ENCODE results near the gene GFRA4.

The GFRA4 gene

DNA sequence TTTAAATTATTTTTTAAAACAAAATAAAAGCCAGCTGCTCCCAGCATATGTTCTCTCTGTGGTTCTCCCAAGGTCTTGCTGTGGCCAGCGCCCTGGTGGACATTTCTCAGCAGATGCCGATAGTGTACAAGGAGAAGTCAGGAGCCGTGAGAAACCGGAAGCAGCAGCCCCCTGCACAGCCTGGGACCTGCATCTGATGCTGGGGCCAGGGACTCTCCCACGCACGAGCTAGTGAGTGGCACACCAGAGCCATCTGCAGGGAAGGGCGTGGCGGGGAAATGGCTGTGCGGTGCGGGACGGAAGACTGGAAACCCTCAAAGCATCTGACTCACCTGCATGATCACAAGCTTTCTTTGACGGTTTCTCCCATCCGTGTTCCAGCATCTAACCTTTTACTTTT, 16.5 kb downstream of the GFRA4 start:
- Histone ChIP-seq H3K4me3 (ENCODE audit: low read depth in 1 of 2, low read length in 2 of 2) (no peak overlapping the region), H3K27me3 (ENCODE audit: control insufficient read depth in 1 of 2, insufficient read depth in 2 of 2, low read length in 2 of 2) (no peaks in the 10 kb centered on the region), H3K9me3 (ENCODE audit: low read length) (no peaks in the 10 kb centered on the region), H3K4me1 (ENCODE audit: insufficient read depth, low read length) (no peaks in the 10 kb centered on the region), H3K9ac (ENCODE audit: low read length) (no peak overlapping the region), H3K27ac (ENCODE audit: low read depth, low read length) (no peak overlapping the region), H3K36me3 (ENCODE audit: insufficient read depth, low read length) (peaks cover 16% of the 10 kb centered on the region)

DNA sequence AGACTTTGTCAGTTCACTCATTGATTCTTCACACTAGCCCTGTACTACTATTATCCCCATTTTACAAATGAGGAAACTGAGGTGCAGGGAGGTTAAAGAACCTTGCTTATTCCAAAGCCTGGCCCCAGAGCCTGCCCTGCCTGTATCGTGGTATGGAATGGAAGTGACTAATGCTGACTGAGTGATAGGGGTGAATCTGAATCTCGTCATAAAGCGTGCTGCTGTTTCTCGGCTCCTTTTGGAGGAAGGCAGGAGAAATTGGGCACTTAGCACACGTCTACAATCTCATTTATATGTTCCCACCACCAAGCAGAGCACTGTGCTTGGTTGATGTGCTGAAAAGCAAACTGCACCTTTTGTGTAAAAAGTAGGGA, 17.1 kb downstream of the GFRA4 start:
- Histone ChIP-seq H3K9me3 (ENCODE audit: low read length) (no peaks in the 10 kb centered on the region), H3K4me1 (ENCODE audit: insufficient read depth, low read length) (no peaks in the 10 kb centered on the region), H3K27me3 (ENCODE audit: control insufficient read depth in 1 of 2, insufficient read depth in 2 of 2, low read length in 2 of 2) (no peaks in the 10 kb centered on the region), H3K9ac (ENCODE audit: low read length) (no peak overlapping the region), H3K4me3 (ENCODE audit: low read depth in 1 of 2, low read length in 2 of 2) (no peak overlapping the region), H3K27ac (ENCODE audit: low read depth, low read length) (no peak overlapping the region), H3K36me3 (ENCODE audit: insufficient read depth, low read length) (peaks cover 16% of the 10 kb centered on the region)

DNA sequence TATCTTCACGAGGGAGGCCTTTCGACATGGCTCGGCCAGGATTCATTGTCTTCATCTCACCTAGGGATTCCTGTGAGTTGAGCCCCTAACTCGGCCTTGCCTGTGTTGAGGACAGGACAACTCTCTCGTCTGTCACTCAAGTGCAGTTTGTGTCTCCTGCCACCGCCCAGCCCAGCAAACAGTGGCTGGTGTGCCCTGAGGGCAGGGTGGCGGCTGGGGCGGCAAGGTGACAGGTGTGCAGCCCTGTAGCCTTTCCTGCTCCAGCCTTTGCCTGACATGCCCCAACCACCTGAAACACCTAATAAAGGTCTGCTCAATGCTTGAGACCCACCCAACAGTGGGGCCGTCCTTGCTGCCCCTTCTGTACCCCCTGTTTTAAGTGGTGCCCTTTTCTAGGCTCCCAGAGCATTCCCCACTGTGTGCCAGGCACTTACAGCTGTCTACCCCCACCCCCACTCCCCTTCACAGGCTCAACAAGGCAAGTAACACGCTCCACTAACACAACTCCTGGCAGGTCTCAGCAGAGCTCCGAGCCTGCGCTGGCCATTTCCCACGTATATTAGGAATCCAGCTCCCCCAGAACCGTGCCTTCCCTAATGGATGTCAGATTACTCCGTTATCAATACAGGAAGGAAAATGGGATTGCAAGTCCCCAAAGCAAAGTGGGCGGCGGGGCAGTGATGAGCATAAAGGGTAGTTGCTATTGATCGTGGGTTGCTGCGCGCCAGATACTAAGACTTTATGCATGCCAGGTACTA, 17.7 kb downstream of the GFRA4 start:
- no peaks in the 10 kb centered on the region for H3K4me1 ChIP-seq (ENCODE audit: insufficient read depth, low read length)
- no peaks in the 10 kb centered on the region for H3K9me3 ChIP-seq (ENCODE audit: low read length)
- H3K4me3 ChIP-seq (ENCODE audit: low read depth in 1 of 2, low read length in 2 of 2), result no peak overlapping the region
- no peaks in the 10 kb centered on the region for H3K27me3 ChIP-seq (ENCODE audit: control insufficient read depth in 1 of 2, insufficient read depth in 2 of 2, low read length in 2 of 2)
- no peak overlapping the region for H3K27ac ChIP-seq (ENCODE audit: low read depth, low read length)
- no peak overlapping the region for H3K9ac ChIP-seq (ENCODE audit: low read length)
- peaks cover 16% of the 10 kb centered on the region for H3K36me3 ChIP-seq (ENCODE audit: insufficient read depth, low read length)

DNA sequence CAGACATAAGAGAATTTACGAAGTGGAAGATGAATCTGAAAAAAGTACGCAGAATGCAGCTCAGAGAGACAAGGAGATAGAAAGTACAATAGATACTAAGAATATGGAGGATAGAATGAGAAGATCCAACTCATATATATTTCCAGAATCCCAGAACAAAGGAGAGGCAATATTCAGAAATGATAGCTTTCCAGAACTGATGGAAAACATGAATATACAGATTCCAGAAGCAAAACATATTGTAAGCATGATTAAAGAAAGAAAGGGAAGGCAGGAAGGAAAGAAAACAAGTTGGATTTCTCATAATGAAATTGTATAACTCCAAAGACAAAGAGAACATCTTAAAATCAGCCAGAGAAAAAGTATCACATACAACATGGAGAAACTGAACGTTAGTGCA, 22.9 kb downstream of the GFRA4 start:
- Histone ChIP-seq H3K36me3 (ENCODE audit: insufficient read depth, low read length) (peaks cover 19% of the 10 kb centered on the region), H3K27me3 (ENCODE audit: control insufficient read depth in 1 of 2, insufficient read depth in 2 of 2, low read length in 2 of 2) (no peaks in the 10 kb centered on the region), H3K9ac (ENCODE audit: low read length) (no peak overlapping the region), H3K4me3 (ENCODE audit: low read depth in 1 of 2, low read length in 2 of 2) (no peak overlapping the region), H3K27ac (ENCODE audit: low read depth, low read length) (no peak overlapping the region), H3K9me3 (ENCODE audit: low read length) (no peaks in the 10 kb centered on the region), H3K4me1 (ENCODE audit: insufficient read depth, low read length) (no peaks in the 10 kb centered on the region)

DNA sequence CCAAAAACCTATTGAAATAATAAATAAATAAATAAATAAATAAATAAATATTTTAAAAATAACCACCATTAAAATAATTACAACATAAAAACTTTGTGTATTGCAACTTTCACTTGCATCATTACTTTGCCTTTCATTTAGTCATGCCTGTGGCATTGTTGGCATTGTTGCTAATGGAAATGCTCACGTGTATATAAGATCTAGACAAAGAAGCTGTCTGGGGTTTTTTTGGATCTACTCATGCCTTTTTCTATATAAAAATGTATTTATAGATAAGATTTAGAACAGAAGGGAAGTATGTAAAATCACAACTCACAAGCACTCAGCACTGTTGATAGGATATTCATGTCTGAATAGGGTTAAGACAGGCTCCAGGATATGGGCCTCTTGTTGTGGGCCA, 27.9 kb downstream of the GFRA4 start:
- H3K27ac ChIP-seq (ENCODE audit: low read depth, low read length), result no peak overlapping the region
- no peak overlapping the region for H3K9ac ChIP-seq (ENCODE audit: low read length)
- no peak overlapping the region for H3K4me3 ChIP-seq (ENCODE audit: low read depth in 1 of 2, low read length in 2 of 2)
- H3K27me3 ChIP-seq (ENCODE audit: control insufficient read depth in 1 of 2, insufficient read depth in 2 of 2, low read length in 2 of 2), result no peaks in the 10 kb centered on the region
- peaks cover 9% of the 10 kb centered on the region for H3K36me3 ChIP-seq (ENCODE audit: insufficient read depth, low read length)
- H3K9me3 ChIP-seq (ENCODE audit: low read length), result no peaks in the 10 kb centered on the region
- H3K4me1 ChIP-seq (ENCODE audit: insufficient read depth, low read length), result no peaks in the 10 kb centered on the region

DNA sequence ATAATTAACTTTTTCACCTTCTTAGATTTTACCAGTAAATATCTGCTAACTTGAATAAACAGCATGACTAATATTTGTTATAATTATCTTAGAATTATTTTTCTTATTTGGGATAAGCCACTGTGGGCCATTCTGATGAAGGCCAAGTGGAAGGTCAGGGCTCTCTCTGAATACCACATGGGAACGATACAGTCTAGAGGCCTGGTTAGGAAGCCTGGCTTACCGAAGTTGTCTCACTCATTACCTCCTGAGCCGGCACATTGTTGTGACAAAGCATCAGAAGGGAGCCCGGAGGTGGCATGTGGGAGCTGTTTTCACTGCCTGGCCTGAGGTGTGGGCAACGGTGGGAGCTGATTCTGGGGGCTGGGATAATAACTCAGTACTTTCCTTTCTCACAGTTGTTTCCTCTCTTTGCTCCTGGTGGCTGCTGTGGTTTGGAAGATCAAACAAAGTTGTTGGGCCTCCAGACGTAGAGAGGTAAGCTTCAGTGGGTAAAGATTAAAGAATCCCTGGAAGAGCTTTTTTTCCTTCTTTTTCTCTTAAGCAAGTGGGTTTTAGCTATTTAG, 29.2 kb downstream of the GFRA4 start:
- peaks cover 6% of the 10 kb centered on the region for H3K36me3 ChIP-seq (ENCODE audit: insufficient read depth, low read length)
- no peaks in the 10 kb centered on the region for H3K27me3 ChIP-seq (ENCODE audit: control insufficient read depth in 1 of 2, insufficient read depth in 2 of 2, low read length in 2 of 2)
- no peak overlapping the region for H3K9ac ChIP-seq (ENCODE audit: low read length)
- H3K9me3 ChIP-seq (ENCODE audit: low read length), result no peaks in the 10 kb centered on the region
- no peak overlapping the region for H3K27ac ChIP-seq (ENCODE audit: low read depth, low read length)
- no peaks in the 10 kb centered on the region for H3K4me1 ChIP-seq (ENCODE audit: insufficient read depth, low read length)
- no peak overlapping the region for H3K4me3 ChIP-seq (ENCODE audit: low read depth in 1 of 2, low read length in 2 of 2)

DNA sequence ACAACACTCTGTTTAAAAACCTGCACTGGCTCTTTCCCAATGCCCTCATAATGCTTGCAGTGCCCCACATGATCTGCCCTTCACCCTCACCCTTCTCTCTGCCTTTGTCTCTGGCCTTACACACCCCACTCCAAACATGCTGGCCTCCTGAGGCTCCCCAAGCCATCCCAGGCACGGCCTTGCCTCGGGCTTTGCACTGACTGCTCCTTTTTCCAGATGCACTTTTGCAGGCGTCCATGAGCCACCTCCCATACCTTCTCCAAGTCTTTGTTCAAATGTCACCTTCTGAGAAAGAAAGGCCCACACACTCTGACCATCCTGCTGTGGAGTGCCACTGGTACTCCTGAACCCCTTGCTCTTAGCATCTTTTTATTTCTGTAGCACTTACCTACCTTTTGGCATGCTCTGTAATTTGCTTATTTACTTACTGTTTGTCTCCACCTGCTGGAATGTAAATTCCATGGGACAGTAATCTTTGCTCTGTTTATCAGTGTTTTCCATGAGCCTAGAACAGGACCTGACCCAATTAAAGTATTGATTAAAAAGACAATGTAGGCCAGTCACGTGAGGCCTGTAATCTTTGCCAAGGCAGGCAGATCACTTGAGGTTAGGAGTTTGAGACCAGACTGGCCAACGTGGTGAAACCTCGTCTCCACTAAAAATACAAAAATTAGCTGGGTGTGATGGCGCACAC, 30.7 kb downstream of the GFRA4 start:
- no peaks in the 10 kb centered on the region for H3K9me3 ChIP-seq (ENCODE audit: low read length)
- H3K9ac ChIP-seq (ENCODE audit: low read length), result no peak overlapping the region
- no peaks in the 10 kb centered on the region for H3K4me1 ChIP-seq (ENCODE audit: insufficient read depth, low read length)
- no peaks in the 10 kb centered on the region for H3K27me3 ChIP-seq (ENCODE audit: control insufficient read depth in 1 of 2, insufficient read depth in 2 of 2, low read length in 2 of 2)
- peaks cover 9% of the 10 kb centered on the region for H3K36me3 ChIP-seq (ENCODE audit: insufficient read depth, low read length)
- H3K4me3 ChIP-seq (ENCODE audit: low read depth in 1 of 2, low read length in 2 of 2), result no peak overlapping the region
- H3K27ac ChIP-seq (ENCODE audit: low read depth, low read length), result no peak overlapping the region

DNA sequence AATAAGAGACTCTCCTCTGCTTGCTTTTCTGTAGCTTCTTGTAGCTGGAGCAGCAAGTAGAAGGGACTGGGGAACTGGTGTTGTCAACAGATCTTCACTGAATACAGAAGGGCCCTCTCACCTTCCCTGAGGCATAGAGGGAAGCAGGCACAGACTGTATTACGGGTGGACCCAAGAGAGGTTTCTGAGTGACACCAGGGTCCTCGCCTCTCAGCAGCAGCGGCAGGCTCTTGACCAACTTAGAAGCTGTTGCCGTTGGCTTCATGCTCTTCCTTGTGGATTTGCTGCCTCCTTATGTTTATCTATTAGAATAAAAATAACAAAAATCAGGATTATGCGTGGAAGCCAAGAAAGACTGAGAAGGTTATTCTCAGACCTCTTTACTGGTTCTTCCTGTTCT, 31.7 kb downstream of the GFRA4 start:
- Histone ChIP-seq H3K27me3 (ENCODE audit: control insufficient read depth in 1 of 2, insufficient read depth in 2 of 2, low read length in 2 of 2) (no peaks in the 10 kb centered on the region), H3K27ac (ENCODE audit: low read depth, low read length) (no peak overlapping the region)

DNA sequence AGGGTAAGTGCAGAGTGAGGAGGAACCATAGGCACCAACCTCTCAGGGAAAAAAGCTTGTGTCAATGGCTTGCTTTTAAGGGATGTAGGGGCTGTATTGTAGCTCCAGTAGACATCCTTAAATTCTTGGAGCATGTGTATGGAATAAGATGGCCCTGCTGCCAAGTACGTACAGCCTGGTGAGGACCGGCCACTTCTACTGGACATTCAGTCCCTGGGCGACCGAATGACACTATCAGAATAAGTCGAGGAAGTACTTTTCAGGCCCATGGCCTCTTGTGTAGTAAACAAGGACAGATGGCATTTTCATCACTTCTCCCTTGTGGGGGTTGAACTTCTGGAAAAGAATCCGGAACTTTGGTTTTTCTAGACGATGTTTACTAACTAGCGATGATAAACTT, 32.8 kb downstream of the GFRA4 start:
- Histone ChIP-seq H3K9ac (ENCODE audit: low read length) (no peak overlapping the region), H3K27ac (ENCODE audit: low read depth, low read length) (no peak overlapping the region), H3K4me1 (ENCODE audit: insufficient read depth, low read length) (no peaks in the 10 kb centered on the region), H3K27me3 (ENCODE audit: control insufficient read depth in 1 of 2, insufficient read depth in 2 of 2, low read length in 2 of 2) (no peaks in the 10 kb centered on the region), H3K9me3 (ENCODE audit: low read length) (no peaks in the 10 kb centered on the region), H3K36me3 (ENCODE audit: insufficient read depth, low read length) (peaks cover 11% of the 10 kb centered on the region), H3K4me3 (ENCODE audit: low read depth in 1 of 2, low read length in 2 of 2) (no peak overlapping the region)

More for the DNA sequence above, 31.7 kb downstream of the GFRA4 start:
- no peak overlapping the region for H3K4me3 ChIP-seq (ENCODE audit: low read depth in 1 of 2, low read length in 2 of 2)
- H3K9me3 ChIP-seq (ENCODE audit: low read length), result no peaks in the 10 kb centered on the region
- peaks cover 9% of the 10 kb centered on the region for H3K36me3 ChIP-seq (ENCODE audit: insufficient read depth, low read length)
- no peaks in the 10 kb centered on the region for H3K4me1 ChIP-seq (ENCODE audit: insufficient read depth, low read length)
- no peak overlapping the region for H3K9ac ChIP-seq (ENCODE audit: low read length)

DNA sequence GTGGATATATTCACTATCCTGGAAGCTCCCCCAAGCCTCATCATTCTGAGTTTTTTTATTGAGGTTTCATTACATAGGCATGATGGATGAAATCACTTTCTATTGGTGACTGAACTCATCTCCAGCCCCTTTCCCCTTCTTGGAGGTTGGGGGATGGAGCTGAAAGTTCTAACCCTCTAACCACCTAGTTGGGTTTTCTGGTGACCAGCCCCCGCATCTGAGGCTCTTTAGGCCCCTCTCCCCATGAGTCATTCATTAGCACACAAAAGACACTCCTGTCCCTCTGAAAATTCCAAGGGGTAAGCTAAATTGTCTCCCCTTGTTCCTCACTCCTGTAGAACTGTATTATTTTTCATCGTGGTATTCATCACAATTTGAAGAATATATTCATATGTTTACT, 33.3 kb downstream of the GFRA4 start:
- no peaks in the 10 kb centered on the region for H3K4me1 ChIP-seq (ENCODE audit: insufficient read depth, low read length)
- H3K9me3 ChIP-seq (ENCODE audit: low read length), result no peaks in the 10 kb centered on the region
- H3K36me3 ChIP-seq (ENCODE audit: insufficient read depth, low read length), result peaks cover 16% of the 10 kb centered on the region
- H3K27me3 ChIP-seq (ENCODE audit: control insufficient read depth in 1 of 2, insufficient read depth in 2 of 2, low read length in 2 of 2), result no peaks in the 10 kb centered on the region
- no peak overlapping the region for H3K27ac ChIP-seq (ENCODE audit: low read depth, low read length)
- no peak overlapping the region for H3K4me3 ChIP-seq (ENCODE audit: low read depth in 1 of 2, low read length in 2 of 2)
- H3K9ac ChIP-seq (ENCODE audit: low read length), result no peak overlapping the region

DNA sequence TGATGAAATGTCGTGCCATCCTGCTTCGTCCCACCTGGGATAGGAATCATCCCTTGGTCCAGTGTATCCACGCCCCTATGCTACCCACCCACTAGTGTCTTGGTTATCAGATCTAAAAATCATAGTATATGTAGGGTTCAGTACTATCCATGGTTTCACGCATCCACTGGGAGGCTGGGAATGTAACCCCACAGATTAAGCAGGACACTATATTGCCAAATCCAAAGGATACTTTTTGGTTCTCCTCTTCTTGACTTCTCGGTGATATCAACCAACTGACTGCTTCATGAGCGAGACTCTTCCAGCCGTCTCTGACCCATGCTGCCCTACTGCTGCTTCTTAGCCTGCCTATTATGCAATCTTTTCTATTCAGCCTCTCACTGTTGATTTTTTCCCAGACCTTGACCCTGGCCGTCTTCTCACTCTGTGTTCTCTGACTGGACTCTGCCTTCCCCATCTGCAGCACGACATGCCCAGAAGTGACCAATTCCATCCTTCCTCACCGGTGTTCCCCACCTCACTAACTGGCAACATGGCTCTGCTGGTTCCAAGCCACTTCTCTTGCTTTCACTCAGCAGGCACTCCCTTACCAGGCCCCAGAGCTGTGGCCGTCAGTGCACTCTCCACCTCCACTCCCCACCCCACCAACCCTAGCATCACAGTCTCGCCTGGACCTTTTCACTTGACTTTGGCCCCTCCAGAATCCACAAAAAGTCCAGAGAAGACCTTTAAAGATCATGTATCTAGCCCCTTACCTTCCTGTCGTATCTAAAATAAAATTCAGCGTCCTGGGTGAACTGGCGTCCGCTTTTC, 34.5 kb downstream of the GFRA4 start:
- Histone ChIP-seq H3K4me1 (ENCODE audit: insufficient read depth, low read length) (no peaks in the 10 kb centered on the region), H3K4me3 (ENCODE audit: low read depth in 1 of 2, low read length in 2 of 2) (no peak overlapping the region), H3K9me3 (ENCODE audit: low read length) (no peaks in the 10 kb centered on the region), H3K9ac (ENCODE audit: low read length) (no peak overlapping the region), H3K27ac (ENCODE audit: low read depth, low read length) (no peak overlapping the region), H3K36me3 (ENCODE audit: insufficient read depth, low read length) (peaks cover 21% of the 10 kb centered on the region), H3K27me3 (ENCODE audit: control insufficient read depth in 1 of 2, insufficient read depth in 2 of 2, low read length in 2 of 2) (no peaks in the 10 kb centered on the region)

Measured in muscle layer of colon (tissue), 2 donors.